T-helper 2 cell treated with Interferon-gamma antibody and Interleukin-4, amounts not matched to agents 5 μg/mL and 100 μg/mL, for 36 hours (primary cell): Measurements from ENCODE around the gene NUP160.
"Not testable (repeated sequence)": the region's sequence is repeated elsewhere in the genome, so short reads cannot be mapped to it uniquely, and the experiment has no call there.

Experiments used
- DNase-seq: peaks from one replicate; pipeline ENCODE4 v3.0.0; 2021; ENCODE audit warnings: low spot score
- H3K27ac Mint-ChIP-seq: one replicate; pipeline ENCODE4 v1.8.0; 2021; ENCODE audit warnings: mild to moderate bottlenecking, mixed read lengths
- H3K27me3 Mint-ChIP-seq: one replicate; pipeline ENCODE4 v1.8.0; 2021; ENCODE audit warnings: low read depth, mixed read lengths
- H3K36me3 Mint-ChIP-seq: one replicate; pipeline ENCODE4 v1.8.0; 2021; ENCODE audit warnings: low read depth, mixed read lengths
- H3K4me1 Mint-ChIP-seq: one replicate; pipeline ENCODE4 v1.8.0; 2021; ENCODE audit warnings: low read depth, mixed read lengths
- H3K4me3 Mint-ChIP-seq: one replicate; pipeline ENCODE4 v1.8.0; 2022; ENCODE audit warnings: mild to moderate bottlenecking, moderate library complexity, mixed read lengths
- H3K9me3 Mint-ChIP-seq: one replicate; pipeline ENCODE4 v1.8.0; 2021; ENCODE audit warnings: mixed read lengths

The NUP160 gene

DNA sequence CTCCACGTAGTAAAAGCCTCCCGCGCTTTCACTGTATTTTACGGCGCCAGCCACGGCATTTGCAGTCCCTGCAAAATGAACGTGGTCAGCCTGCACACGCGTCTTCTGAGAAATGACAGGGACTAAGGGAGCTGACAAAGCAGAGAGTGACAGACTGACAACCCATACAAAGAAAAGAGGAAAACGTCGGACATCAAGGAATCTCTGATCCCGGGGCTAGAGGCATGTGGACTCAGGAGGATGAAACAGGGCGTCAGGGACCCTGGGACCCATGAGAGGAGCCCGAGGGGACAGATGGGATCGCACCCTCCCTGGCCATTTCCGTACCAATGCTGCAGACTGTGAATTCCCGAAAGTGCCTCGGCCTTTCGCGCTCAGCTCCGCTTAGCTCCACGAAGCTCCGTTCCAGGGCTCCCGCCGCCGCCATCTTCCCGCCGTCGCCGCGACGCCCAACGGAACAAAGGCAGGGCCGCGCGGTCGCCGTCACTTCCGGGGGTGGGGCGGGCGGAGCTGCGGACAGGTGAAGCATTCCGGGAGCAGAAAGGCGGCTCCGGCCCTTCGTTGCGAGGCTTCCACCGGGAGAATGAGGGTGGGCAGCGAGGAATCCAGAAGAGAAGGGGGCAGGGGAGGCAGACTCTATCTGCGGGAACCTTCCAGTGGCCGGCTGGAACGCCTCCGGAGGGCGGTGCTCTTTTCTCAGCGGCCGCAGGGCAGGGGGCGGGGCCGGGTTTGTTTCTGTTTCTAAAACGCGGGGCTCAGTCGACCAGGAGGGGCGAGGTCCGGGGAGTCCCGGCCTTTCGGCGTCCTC lies at the start of gene NUP160:
NUP160 (minus strand) TSS at position 459 of the 808 bp plus-strand sequence; CDS start at position 427, 32 bp downstream.
- Mint-ChIP-seq H3K36me3 (peaks cover 16% of the 10 kb centered on the region), H3K4me3 (peak within 1 kb of the TSS; percentile 100), H3K9me3 (no peaks in the 10 kb centered on the region), H3K27me3 (no peaks in the 10 kb centered on the region), H3K27ac (peak within 1 kb of the TSS; percentile 100), H3K4me1 (peaks cover 36% of the 10 kb centered on the region)
- peak; percentile 87 for DNase-seq

DNA sequence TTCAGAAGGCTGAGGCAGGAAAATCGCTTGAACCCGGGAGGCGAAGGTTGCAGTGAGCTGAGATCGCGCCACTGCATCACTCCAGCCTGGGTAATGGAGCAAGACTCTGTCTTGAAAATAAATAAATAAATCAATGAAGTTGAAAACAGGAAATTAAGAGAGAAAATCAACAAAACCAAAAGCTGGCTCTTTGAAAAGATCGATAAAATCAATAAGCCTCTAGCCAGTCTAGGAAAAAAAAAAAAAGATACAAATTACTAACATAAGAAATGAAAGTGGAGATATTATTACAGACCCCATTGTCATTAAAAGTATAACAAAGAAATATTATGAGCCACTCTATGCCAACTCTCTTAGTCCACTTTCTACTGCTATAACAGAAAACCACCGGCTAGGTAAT lies 48.0 kb upstream of the NUP160 start:
- Mint-ChIP-seq H3K27ac (no peak overlapping the region), H3K36me3 (no peaks in the 10 kb centered on the region), H3K9me3 (no peaks in the 10 kb centered on the region), H3K4me1 (peaks cover 9% of the 10 kb centered on the region), H3K27me3 (peaks cover 5% of the 10 kb centered on the region), H3K4me3 (no peak overlapping the region)
- no peak for DNase-seq

GRCh38 chr11:47895035-47895434 lies 46.9 kb upstream of the NUP160 start:
- H3K27me3 Mint-ChIP-seq, result peaks cover 5% of the 10 kb centered on the region
- H3K4me1 Mint-ChIP-seq, result peaks cover 9% of the 10 kb centered on the region
- DNase-seq, result no peak
- no peaks in the 10 kb centered on the region for H3K36me3 Mint-ChIP-seq
- no peak overlapping the region for H3K27ac Mint-ChIP-seq
- H3K9me3 Mint-ChIP-seq, result peaks cover 3% of the 10 kb centered on the region
- H3K4me3 Mint-ChIP-seq, result no peak overlapping the region

DNA sequence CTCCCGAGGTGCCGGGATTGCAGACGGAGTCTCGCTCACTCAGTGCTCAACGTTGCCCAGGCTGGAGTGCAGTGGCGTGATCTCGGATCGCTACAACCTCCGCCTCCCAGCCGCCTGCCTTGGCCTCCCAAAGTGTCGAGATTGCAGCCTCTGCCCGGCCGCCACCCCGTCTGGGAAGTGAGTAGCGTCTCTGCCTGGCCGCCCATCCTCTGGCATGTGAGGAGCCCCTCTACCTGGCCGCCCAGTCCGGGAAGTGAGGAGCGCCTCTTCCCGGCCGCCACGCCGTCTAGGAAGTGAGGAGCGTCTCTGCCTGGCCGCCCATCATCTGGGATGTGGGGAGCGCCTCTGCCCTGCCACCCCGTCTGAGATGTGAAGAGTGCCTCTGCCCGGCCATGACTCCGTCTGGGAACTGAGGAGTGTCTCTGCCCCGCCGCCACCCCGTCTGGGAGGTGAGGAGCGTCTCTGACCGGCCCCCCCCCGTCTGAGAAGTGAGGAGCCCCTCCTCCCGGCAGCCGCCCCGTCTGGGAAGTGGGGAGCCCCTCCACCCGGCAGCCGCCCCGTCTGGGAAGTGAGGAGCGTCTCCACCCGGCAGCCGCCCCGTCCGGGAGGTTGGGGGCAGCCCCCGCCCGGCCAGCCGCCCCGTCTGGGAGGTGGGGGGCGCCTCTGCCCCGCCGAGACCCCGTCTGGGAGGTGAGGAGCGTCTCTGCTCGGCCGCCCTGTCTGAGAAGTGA lies 44.6 kb upstream of the NUP160 start:
- not testable (repeated sequence) for H3K27me3 Mint-ChIP-seq, H3K36me3 Mint-ChIP-seq, DNase-seq, H3K9me3 Mint-ChIP-seq, H3K4me3 Mint-ChIP-seq, H3K27ac Mint-ChIP-seq
- H3K4me1 Mint-ChIP-seq, result peaks cover 14% of the 10 kb centered on the region

DNA sequence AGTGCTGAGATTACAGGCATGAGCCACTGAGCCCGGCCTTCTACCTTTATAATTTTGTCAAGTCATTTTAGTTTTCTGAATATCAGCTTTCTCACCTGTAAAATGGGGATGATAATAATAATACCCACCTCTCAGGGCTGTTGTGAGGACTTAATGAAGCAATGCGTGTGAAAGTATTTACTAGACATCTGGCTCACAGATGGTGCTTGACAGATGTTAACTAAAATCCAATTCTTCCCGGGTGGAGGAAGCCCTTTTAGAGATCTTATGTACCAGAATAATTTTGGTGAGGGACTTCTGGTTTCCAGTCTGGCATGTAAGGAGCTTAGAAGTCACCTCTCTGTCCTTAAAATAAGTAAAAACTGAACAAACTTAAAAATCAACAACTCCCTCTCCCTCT lies 43.7 kb upstream of the NUP160 start:
- Mint-ChIP-seq H3K36me3 (no peaks in the 10 kb centered on the region), H3K9me3 (peaks cover 3% of the 10 kb centered on the region), H3K27me3 (peaks cover 5% of the 10 kb centered on the region), H3K27ac (no peak overlapping the region), H3K4me1 (peaks cover 18% of the 10 kb centered on the region), H3K4me3 (no peak overlapping the region)
- DNase-seq, result no peak

GRCh38 chr11:47889714-47890441 lies 41.7 kb upstream of the NUP160 start:
- H3K4me3 Mint-ChIP-seq, result no peak overlapping the region
- DNase-seq, result no peak
- H3K27me3 Mint-ChIP-seq, result no peaks in the 10 kb centered on the region
- no peaks in the 10 kb centered on the region for H3K36me3 Mint-ChIP-seq
- peaks cover 29% of the 10 kb centered on the region for H3K4me1 Mint-ChIP-seq
- peaks cover 3% of the 10 kb centered on the region for H3K9me3 Mint-ChIP-seq
- H3K27ac Mint-ChIP-seq, result no peak overlapping the region

DNA sequence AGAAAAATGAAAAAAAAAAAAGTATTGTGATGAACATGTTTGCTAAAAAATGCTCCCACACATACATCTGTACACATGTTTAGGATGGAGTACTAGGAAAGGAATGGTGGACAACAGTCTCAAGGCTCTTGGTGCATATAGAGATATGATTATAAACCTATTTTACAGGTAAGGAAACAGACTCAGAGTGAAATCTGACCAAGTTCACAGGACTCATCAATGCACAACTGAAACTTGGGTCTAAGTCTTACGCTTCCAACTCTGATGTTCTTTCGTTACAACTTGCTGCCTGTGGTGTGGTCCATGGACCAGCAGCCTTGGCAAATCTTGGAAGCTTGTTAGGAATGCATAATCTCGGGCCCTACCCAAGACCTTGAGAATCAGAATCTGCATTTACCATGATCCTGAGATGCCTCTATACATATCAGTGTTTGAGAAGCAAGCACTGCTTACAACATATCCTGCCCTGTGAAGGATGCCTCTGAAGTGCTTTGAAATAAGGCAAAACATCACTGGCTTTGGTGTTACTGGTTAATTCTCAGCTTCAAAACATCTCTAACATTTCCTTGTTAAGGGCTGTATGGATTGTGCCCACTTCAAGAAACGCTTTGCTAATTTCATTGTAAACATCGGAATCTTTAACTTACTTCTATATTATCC lies 39.9 kb upstream of the NUP160 start:
- no peak for DNase-seq
- Mint-ChIP-seq H3K4me1 (peaks cover 35% of the 10 kb centered on the region), H3K36me3 (no peaks in the 10 kb centered on the region), H3K9me3 (peaks cover 3% of the 10 kb centered on the region), H3K27ac (no peak overlapping the region), H3K4me3 (no peak overlapping the region), H3K27me3 (no peaks in the 10 kb centered on the region)

GRCh38 chr11:47886096-47886495 lies 37.9 kb upstream of the NUP160 start:
- H3K27ac Mint-ChIP-seq, result peak overlapping the region; percentile 90
- no peak for DNase-seq
- peaks cover 35% of the 10 kb centered on the region for H3K4me1 Mint-ChIP-seq
- H3K36me3 Mint-ChIP-seq, result no peaks in the 10 kb centered on the region
- H3K9me3 Mint-ChIP-seq, result peaks cover 3% of the 10 kb centered on the region
- peak overlapping the region; percentile 67 for H3K4me3 Mint-ChIP-seq
- H3K27me3 Mint-ChIP-seq, result no peaks in the 10 kb centered on the region

DNA sequence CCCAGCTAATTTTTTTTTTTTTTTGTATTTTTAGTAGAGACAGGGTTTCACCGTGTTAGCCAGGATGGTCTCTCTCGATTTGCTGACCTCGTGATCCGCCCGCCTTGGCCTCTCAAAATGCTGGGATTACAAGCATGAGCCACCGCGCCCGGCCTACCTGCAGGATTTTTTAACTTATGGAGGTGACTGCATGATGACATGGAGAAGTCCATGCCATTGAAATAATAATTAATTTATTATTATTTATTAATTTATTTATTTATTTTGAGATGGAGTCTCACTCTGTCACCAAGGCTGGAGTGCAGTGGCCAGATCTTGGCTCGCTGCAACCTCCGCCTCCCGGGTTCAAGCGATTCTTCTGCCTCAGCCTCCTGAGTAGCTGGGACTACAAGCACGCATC lies 34.3 kb upstream of the NUP160 start:
- not testable (repeated sequence) for H3K4me3 Mint-ChIP-seq, DNase-seq, H3K9me3 Mint-ChIP-seq, H3K36me3 Mint-ChIP-seq, H3K27me3 Mint-ChIP-seq, H3K27ac Mint-ChIP-seq
- peaks cover 27% of the 10 kb centered on the region for H3K4me1 Mint-ChIP-seq

DNA sequence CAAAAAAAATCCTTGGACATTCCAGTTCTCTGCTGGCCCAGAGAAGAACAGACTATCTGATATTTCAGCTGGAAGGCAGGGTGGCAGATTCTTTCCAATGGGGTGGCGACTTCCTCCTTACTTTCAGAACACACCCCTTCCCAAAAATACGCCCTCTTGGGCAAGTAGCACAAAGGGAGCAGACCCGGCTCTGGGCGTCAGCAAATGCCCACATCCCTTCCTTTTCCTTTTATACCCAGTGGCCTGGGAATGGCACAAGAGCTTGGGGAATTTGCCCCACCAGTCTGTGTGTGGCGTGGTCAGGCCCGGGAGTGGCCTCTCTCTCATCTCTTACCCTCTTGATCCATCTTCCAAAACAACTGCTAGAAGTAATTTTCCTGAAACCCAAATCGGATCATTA lies 33.0 kb upstream of the NUP160 start:
- peaks cover 21% of the 10 kb centered on the region for H3K4me1 Mint-ChIP-seq
- H3K4me3 Mint-ChIP-seq, result no peak overlapping the region
- no peak for DNase-seq
- no peak overlapping the region for H3K27ac Mint-ChIP-seq
- H3K36me3 Mint-ChIP-seq, result peaks cover 2% of the 10 kb centered on the region
- no peaks in the 10 kb centered on the region for H3K27me3 Mint-ChIP-seq
- peaks cover 18% of the 10 kb centered on the region for H3K9me3 Mint-ChIP-seq

DNA sequence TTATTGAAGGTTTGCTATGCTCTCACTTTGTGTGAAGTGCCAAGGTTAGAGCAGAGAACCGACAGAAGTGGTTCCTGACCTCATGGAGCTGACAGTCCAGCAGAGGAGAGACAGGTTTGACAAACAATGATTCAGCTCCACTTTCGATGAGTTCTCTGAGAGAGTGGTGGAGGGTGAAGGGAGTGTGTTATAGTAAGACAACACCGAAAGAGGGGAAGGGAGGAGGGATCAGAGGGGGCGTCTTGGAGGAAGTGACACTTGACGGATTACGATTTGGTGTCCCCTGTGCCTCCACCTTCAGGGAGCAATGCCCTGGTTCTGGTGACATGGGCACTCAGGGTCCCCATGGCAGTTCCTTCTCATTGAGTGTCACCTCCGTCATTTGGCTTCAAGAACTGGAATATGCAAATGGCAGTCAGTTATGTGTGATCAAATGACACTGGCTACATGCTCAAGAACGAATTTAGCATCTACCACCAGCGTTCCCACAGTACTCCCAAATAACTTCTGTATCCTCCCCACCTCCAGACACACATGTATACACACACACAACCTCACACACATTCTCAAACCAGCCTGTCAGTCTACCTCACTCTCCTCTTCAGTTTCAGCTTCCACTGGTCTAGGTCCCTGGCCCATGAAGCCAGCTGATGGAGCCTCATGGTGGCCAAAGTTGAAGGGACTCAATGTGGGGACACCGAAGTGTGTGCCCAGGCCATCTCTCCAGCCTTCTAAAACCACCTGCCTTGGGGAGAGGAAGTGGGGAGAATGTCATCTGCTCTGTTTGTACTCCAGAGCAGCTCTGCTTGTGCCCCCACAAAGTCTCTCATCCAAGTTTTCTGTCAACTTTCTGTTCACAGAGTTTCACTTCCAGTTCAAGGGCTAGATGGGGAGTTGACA lies 31.4 kb upstream of the NUP160 start:
- peaks cover 27% of the 10 kb centered on the region for H3K9me3 Mint-ChIP-seq
- peaks cover 10% of the 10 kb centered on the region for H3K4me1 Mint-ChIP-seq
- no peaks in the 10 kb centered on the region for H3K27me3 Mint-ChIP-seq
- no peak overlapping the region for H3K4me3 Mint-ChIP-seq
- H3K36me3 Mint-ChIP-seq, result peaks cover 2% of the 10 kb centered on the region
- DNase-seq, result no peak
- H3K27ac Mint-ChIP-seq, result no peak overlapping the region

DNA sequence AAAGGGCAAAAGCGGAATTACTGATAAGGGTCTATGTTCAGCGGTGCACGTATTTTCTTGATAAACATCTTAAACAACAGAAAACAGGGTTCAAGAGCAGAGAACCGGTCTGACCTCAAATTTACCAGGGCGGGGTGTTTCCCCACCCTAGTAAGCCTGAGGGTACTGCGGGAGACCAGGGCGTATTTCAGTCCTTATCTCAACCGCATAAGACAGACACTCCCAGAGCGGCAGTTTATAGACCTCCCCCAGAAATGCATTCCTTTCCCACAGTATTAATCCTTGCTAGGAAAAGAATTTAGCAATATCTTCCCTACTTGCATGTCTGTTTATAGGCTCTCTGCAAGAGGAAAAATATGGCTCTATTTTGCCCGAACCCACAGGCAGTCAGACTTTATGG lies 27.7 kb upstream of the NUP160 start:
- not testable (repeated sequence) for H3K27me3 Mint-ChIP-seq, H3K36me3 Mint-ChIP-seq, H3K27ac Mint-ChIP-seq, H3K4me1 Mint-ChIP-seq, DNase-seq, H3K4me3 Mint-ChIP-seq
- peaks cover 31% of the 10 kb centered on the region for H3K9me3 Mint-ChIP-seq

DNA sequence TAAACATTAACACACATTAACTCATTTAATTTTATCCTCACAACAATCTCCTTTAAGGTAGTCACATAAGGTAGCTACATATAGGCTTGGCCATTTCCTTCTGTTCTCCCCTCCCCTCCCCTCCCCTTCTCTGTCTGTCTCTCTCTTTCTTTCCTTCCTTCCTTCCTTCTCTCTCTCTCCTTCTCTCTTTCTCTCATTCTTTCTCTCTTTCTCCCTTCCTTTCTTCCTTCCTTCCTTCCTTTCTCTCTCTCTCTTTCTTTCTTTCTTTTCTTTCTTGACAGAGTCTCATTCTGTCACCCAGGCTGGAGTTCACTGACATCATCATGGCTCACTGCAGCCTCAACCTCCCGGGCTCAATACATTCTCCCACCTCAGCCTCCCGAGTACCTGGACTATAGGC lies 22.3 kb upstream of the NUP160 start:
- H3K9me3 Mint-ChIP-seq, result peaks cover 5% of the 10 kb centered on the region
- no peak overlapping the region for H3K27ac Mint-ChIP-seq
- no peak for DNase-seq
- no peak overlapping the region for H3K4me3 Mint-ChIP-seq
- H3K4me1 Mint-ChIP-seq, result peaks cover 7% of the 10 kb centered on the region
- H3K27me3 Mint-ChIP-seq, result no peaks in the 10 kb centered on the region
- H3K36me3 Mint-ChIP-seq, result no peaks in the 10 kb centered on the region
